ENCODE results near the gene CPXM2.

- TF ChIP-seq CTCF (IDR thresholded peaks at IDR 0.05) (no peak), EZH2 (IDR thresholded peaks at IDR 0.05; ENCODE audit: borderline replicate concordance, insufficient read depth, low read depth, low read length, poor library complexity, severe bottlenecking) (no peak)
Measured at GRCh38 chr10:123852411-123852951, 39.1 kb downstream of the CPXM2 start.
